T-helper 2 cell treated with Interferon-gamma antibody and Interleukin-4, amounts not matched to agents 5 μg/mL and 100 μg/mL, for 36 hours (primary cell): Measurements from ENCODE around the gene PRMT3.
"Not testable (repeated sequence)": the region's sequence is repeated elsewhere in the genome, so short reads cannot be mapped to it uniquely, and the experiment has no call there.

Experiments used
- DNase-seq: peaks from one replicate; pipeline ENCODE4 v3.0.0; 2021; ENCODE audit warnings: low spot score
- H3K27ac Mint-ChIP-seq: one replicate; pipeline ENCODE4 v1.8.0; 2021; ENCODE audit warnings: mild to moderate bottlenecking, mixed read lengths
- H3K27me3 Mint-ChIP-seq: one replicate; pipeline ENCODE4 v1.8.0; 2021; ENCODE audit warnings: low read depth, mixed read lengths
- H3K36me3 Mint-ChIP-seq: one replicate; pipeline ENCODE4 v1.8.0; 2021; ENCODE audit warnings: low read depth, mixed read lengths
- H3K4me1 Mint-ChIP-seq: one replicate; pipeline ENCODE4 v1.8.0; 2021; ENCODE audit warnings: low read depth, mixed read lengths
- H3K4me3 Mint-ChIP-seq: one replicate; pipeline ENCODE4 v1.8.0; 2022; ENCODE audit warnings: mild to moderate bottlenecking, moderate library complexity, mixed read lengths
- H3K9me3 Mint-ChIP-seq: one replicate; pipeline ENCODE4 v1.8.0; 2021; ENCODE audit warnings: mixed read lengths

Gene PRMT3

DNA sequence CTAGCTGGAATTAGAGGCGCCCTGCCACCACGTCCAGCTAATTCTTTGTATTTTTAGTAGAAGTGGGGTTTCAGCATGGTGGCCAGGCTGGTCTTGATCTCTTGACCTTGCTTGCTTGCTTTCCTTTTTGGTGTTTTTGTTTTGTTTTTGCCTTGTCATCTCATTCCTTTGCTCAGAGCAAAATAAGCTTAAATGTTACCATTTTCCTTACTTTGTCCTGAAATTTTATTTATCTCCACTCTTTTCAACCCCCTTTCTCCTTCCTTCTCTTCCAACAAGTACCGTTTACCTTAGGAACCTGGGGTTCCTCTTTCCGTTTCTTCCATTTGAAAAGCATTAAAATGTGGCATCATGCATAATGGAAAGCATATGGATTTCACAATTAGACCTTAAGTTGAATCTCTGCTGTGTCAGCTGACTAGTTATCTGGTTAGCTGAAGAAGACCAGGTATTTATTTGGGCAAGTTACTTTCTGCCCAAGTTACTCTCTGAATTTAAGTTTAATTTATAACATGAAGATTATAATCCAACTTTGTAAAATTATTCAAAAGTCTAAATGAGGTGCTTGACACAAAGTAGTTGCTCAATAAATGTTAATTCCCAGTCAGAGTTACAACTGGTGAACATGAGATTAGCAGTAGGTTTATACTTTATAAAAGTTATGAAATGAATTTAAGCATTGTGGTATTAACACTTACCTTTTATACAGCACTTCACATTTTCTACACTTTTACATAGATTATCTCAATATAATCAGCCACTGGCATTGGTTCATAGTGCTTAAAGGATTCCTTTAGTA is 69.7 kb downstream of the PRMT3 start:
- H3K27me3 Mint-ChIP-seq, result no peaks in the 10 kb centered on the region
- no peak overlapping the region for H3K4me3 Mint-ChIP-seq
- DNase-seq, result no peak
- no peaks in the 10 kb centered on the region for H3K9me3 Mint-ChIP-seq
- H3K4me1 Mint-ChIP-seq, result no peaks in the 10 kb centered on the region
- peaks cover 13% of the 10 kb centered on the region for H3K36me3 Mint-ChIP-seq
- H3K27ac Mint-ChIP-seq, result no peak overlapping the region

GRCh38 chr11:20457934-20458680 is 70.6 kb downstream of the PRMT3 start:
- H3K9me3 Mint-ChIP-seq, result no peaks in the 10 kb centered on the region
- H3K36me3 Mint-ChIP-seq, result peaks cover 8% of the 10 kb centered on the region
- no peak overlapping the region for H3K4me3 Mint-ChIP-seq
- no peaks in the 10 kb centered on the region for H3K27me3 Mint-ChIP-seq
- no peaks in the 10 kb centered on the region for H3K4me1 Mint-ChIP-seq
- H3K27ac Mint-ChIP-seq, result no peak overlapping the region
- no peak for DNase-seq

DNA sequence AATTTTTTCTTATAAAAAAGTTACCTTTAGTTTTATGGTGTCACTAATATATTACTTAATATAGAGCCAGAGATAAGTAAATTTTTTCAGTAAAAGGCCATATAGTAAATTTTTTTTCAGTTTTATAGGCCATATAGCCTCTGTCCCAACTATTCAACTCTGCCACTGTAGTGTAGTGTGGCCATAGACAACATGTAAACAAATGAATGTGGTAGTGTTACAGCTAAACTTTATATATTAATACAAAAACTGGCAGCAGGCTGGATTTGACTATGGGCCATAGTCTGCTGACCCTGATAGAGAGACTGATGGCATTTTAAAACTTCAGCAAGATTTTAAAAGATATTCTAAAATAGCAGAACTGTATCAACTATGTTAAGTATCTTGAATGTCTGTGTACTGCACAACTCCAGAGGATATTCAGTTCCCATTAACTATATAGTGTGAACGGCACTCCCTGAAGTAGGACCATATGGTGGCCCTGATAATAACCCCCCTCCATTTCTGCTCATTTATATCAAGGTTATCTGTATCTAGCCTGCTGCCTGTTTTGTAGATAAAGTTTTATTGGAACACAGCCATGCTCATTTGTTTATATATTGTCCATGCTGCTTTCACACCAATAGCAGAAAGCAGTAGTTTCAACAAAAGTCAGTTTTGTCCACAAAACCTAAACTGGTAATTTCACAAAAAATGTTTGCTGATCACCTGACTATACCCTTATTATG is 71.6 kb downstream of the PRMT3 start:
- H3K27ac Mint-ChIP-seq, result no peak overlapping the region
- no peaks in the 10 kb centered on the region for H3K9me3 Mint-ChIP-seq
- H3K4me1 Mint-ChIP-seq, result no peaks in the 10 kb centered on the region
- H3K36me3 Mint-ChIP-seq, result peaks cover 8% of the 10 kb centered on the region
- H3K27me3 Mint-ChIP-seq, result no peaks in the 10 kb centered on the region
- DNase-seq, result no peak
- H3K4me3 Mint-ChIP-seq, result no peak overlapping the region

- DNase-seq, result no peak
- H3K27me3 Mint-ChIP-seq, result no peaks in the 10 kb centered on the region
- no peak overlapping the region for H3K4me3 Mint-ChIP-seq
- H3K36me3 Mint-ChIP-seq, result peaks cover 11% of the 10 kb centered on the region
- H3K9me3 Mint-ChIP-seq, result no peaks in the 10 kb centered on the region
- H3K27ac Mint-ChIP-seq, result no peak overlapping the region
- no peaks in the 10 kb centered on the region for H3K4me1 Mint-ChIP-seq
These were observed 72.3 kb downstream of the PRMT3 start for GRCh38 chr11:20459865-20460264.

- no peaks in the 10 kb centered on the region for H3K27me3 Mint-ChIP-seq
- DNase-seq, result no peak
- peaks cover 3% of the 10 kb centered on the region for H3K4me1 Mint-ChIP-seq
- H3K27ac Mint-ChIP-seq, result no peak overlapping the region
- no peaks in the 10 kb centered on the region for H3K9me3 Mint-ChIP-seq
- H3K36me3 Mint-ChIP-seq, result peaks cover 12% of the 10 kb centered on the region
- H3K4me3 Mint-ChIP-seq, result no peak overlapping the region
These were observed 77.0 kb downstream of the PRMT3 start for GRCh38 chr11:20464518-20464917.

GRCh38 chr11:20467487-20468185 is 80.1 kb downstream of the PRMT3 start:
- peaks cover 31% of the 10 kb centered on the region for H3K36me3 Mint-ChIP-seq
- H3K4me3 Mint-ChIP-seq, result no peak overlapping the region
- peaks cover 7% of the 10 kb centered on the region for H3K4me1 Mint-ChIP-seq
- DNase-seq, result no peak
- H3K9me3 Mint-ChIP-seq, result peaks cover 9% of the 10 kb centered on the region
- no peak overlapping the region for H3K27ac Mint-ChIP-seq
- H3K27me3 Mint-ChIP-seq, result no peaks in the 10 kb centered on the region

DNA sequence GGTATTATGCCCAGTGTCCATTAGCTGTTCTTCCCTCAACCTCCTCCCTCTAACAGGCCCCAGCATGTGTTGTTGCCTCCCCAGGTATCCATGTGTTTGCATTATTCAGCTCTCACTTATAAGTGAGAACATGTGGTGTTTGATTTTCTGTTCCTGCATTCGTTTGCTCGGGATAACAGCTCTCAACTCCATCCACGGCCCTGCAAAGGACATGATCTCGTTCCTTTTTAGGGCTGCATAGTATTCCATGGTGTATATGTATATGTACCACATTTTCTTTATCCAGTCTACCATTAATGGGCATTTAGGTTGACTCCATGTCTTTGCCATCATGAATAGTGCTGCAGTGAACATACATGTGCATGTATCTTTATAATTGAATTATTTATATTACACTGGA is 82.8 kb downstream of the PRMT3 start:
- Mint-ChIP-seq H3K36me3 (peaks cover 32% of the 10 kb centered on the region), H3K27me3 (no peaks in the 10 kb centered on the region), H3K4me1 (peaks cover 13% of the 10 kb centered on the region), H3K9me3 (peaks cover 9% of the 10 kb centered on the region), H3K4me3 (no peak overlapping the region), H3K27ac (no peak overlapping the region)
- DNase-seq, result no peak

- H3K27ac Mint-ChIP-seq, H3K9me3 Mint-ChIP-seq, H3K4me3 Mint-ChIP-seq, DNase-seq, H3K27me3 Mint-ChIP-seq: not testable (repeated sequence)
- H3K36me3 Mint-ChIP-seq, result peaks cover 35% of the 10 kb centered on the region
- peaks cover 14% of the 10 kb centered on the region for H3K4me1 Mint-ChIP-seq
These were observed 84.4 kb downstream of the PRMT3 start for GRCh38 chr11:20471929-20472328.

- peaks cover 34% of the 10 kb centered on the region for H3K36me3 Mint-ChIP-seq
- H3K4me1 Mint-ChIP-seq, result peaks cover 23% of the 10 kb centered on the region
- H3K9me3 Mint-ChIP-seq, result peaks cover 9% of the 10 kb centered on the region
- no peak for DNase-seq
- H3K4me3 Mint-ChIP-seq, result no peak overlapping the region
- no peaks in the 10 kb centered on the region for H3K27me3 Mint-ChIP-seq
- no peak overlapping the region for H3K27ac Mint-ChIP-seq
These were observed 86.8 kb downstream of the PRMT3 start for GRCh38 chr11:20474176-20474881.

GRCh38 chr11:20474882-20475517 is 87.5 kb downstream of the PRMT3 start:
- H3K9me3 Mint-ChIP-seq, result peaks cover 8% of the 10 kb centered on the region
- peaks cover 23% of the 10 kb centered on the region for H3K4me1 Mint-ChIP-seq
- no peak overlapping the region for H3K4me3 Mint-ChIP-seq
- peaks cover 34% of the 10 kb centered on the region for H3K36me3 Mint-ChIP-seq
- H3K27ac Mint-ChIP-seq, result no peak overlapping the region
- H3K27me3 Mint-ChIP-seq, result no peaks in the 10 kb centered on the region
- DNase-seq, result no peak

- no peak for DNase-seq
- Mint-ChIP-seq H3K27me3 (no peaks in the 10 kb centered on the region), H3K4me1 (peaks cover 19% of the 10 kb centered on the region), H3K9me3 (no peaks in the 10 kb centered on the region), H3K36me3 (peaks cover 26% of the 10 kb centered on the region), H3K27ac (no peak overlapping the region), H3K4me3 (no peak overlapping the region)
These were observed 90.0 kb downstream of the PRMT3 start for GRCh38 chr11:20477418-20478090.

GRCh38 chr11:20479513-20479912 is 92.0 kb downstream of the PRMT3 start:
- Mint-ChIP-seq H3K27ac (no peak overlapping the region), H3K4me3 (no peak overlapping the region), H3K9me3 (no peaks in the 10 kb centered on the region), H3K27me3 (no peaks in the 10 kb centered on the region), H3K36me3 (peaks cover 32% of the 10 kb centered on the region), H3K4me1 (peaks cover 16% of the 10 kb centered on the region)
- DNase-seq, result no peak
